H1 (cell line): Measurements from ENCODE around the gene PAAF1. TPM values are rescaled to one million over a fixed set of nuclear protein-coding genes. Genes with fewer than 3 reads are reported as not detected.

Source experiments
- ATF3 ChIP-seq: IDR thresholded peaks from 2 replicates; pipeline ENCODE4 v1.6.1; 2011; ENCODE audit warnings: low read depth, mild to moderate bottlenecking, low read length; ENCODE audit not compliant: insufficient read depth
- BCL11A ChIP-seq, 2 experiments: IDR thresholded peaks; one replicate each; pipeline ENCODE4 v1.6.1; 2011; ENCODE audit warnings: low read depth in 2 of 2, low read length in 2 of 2, mild to moderate bottlenecking in 2 of 2
- CREB1 ChIP-seq: IDR thresholded peaks from 2 replicates; pipeline ENCODE4 v1.6.1; 2012; ENCODE audit warnings: inconsistent platforms
- CTBP2 ChIP-seq: IDR thresholded peaks from 2 replicates; pipeline ENCODE4 v1.7.0; 2011; ENCODE audit warnings: borderline replicate concordance, mild to moderate bottlenecking, moderate library complexity, mixed read lengths, low read length; ENCODE audit not compliant: insufficient read depth, insufficient read length
- E2F6 ChIP-seq: IDR thresholded peaks from 2 replicates; pipeline ENCODE4 v1.6.1; 2012; ENCODE audit warnings: inconsistent platforms
- GABPA ChIP-seq: IDR thresholded peaks from 2 replicates; pipeline ENCODE4 v1.6.1; 2011; ENCODE audit warnings: mild to moderate bottlenecking, low read length, moderate library complexity, borderline replicate concordance; ENCODE audit not compliant: insufficient read depth
- KDM1A ChIP-seq: fragments of 200-600, 300-600 bp; sonication (generic); IDR thresholded peaks from 2 replicates; pipeline ENCODE4 v1.7.1; 2016; ENCODE audit warnings: mild to moderate bottlenecking, low read length, borderline replicate concordance
- NRF1 ChIP-seq: IDR thresholded peaks from 2 replicates; pipeline ENCODE4 v1.6.1; 2011; ENCODE audit warnings: mild to moderate bottlenecking, low read depth, low read length, improper control_type of control experiment
- PHF8 ChIP-seq: fragments of 200-600 bp; sonication (generic); conservative IDR thresholded peaks from 2 replicates; pipeline ENCODE4 v1.7.1; 2012; ENCODE audit warnings: low read depth, mild to moderate bottlenecking, inconsistent platforms, low read length, moderate library complexity
- SIN3A ChIP-seq, 2 experiments: IDR thresholded peaks in 1 of 2; conservative IDR thresholded peaks in 1 of 2; 2 replicates each; pipeline ENCODE4 v1.6.1; 2011 to 2012; ENCODE audit warnings: low read length in 2 of 2, improper control_type of control experiment in 1 of 2, low read depth in 1 of 2, mild to moderate bottlenecking in 1 of 2
- SP1 ChIP-seq: IDR thresholded peaks from 2 replicates; pipeline ENCODE4 v1.6.1; 2011; ENCODE audit warnings: low read depth, low read length
- SP4 ChIP-seq: IDR thresholded peaks from 2 replicates; pipeline ENCODE4 v1.6.1; 2012; ENCODE audit warnings: low read length, inconsistent platforms
- TAF1 ChIP-seq: IDR thresholded peaks from 2 replicates; pipeline ENCODE4 v1.6.1; 2011; ENCODE audit warnings: mild to moderate bottlenecking, low read depth, low read length
- TAF7 ChIP-seq: optimal IDR thresholded peaks from 2 replicates; pipeline ENCODE3; 2011; ENCODE audit warnings: low read depth, mild to moderate bottlenecking, inconsistent platforms, low read length, moderate library complexity, borderline replicate concordance
- TCF12 ChIP-seq: IDR thresholded peaks from 2 replicates; pipeline ENCODE4 v1.6.1; 2011; ENCODE audit warnings: low read depth, mild to moderate bottlenecking, low read length
- TEAD4 ChIP-seq: IDR thresholded peaks from 2 replicates; pipeline ENCODE4 v1.6.1; 2012; ENCODE audit warnings: low read depth, low read length, inconsistent platforms, mixed read lengths
- YY1 ChIP-seq: IDR thresholded peaks from 2 replicates; pipeline ENCODE4 v1.6.1; 2011; ENCODE audit warnings: low read depth, mild to moderate bottlenecking, low read length
- polyA plus RNA-seq, 7 experiments: library from polyadenylated mRNA; depleted of rRNA in 3 of 7; stranded (reverse) in 5 of 7; unstranded in 2 of 7; fragments of >200 nt in 5 of 7; fragments of 200-250 nt in 2 of 7; gene quantifications; 1 replicate in 5 of 7; 2 replicates in 1 of 7; 4 replicates in 1 of 7; pipeline versions ENCODE4 v1.2.1 to v1.2.3, GENCODE V29; 2011 to 2013; ENCODE audit warnings: missing spikeins in 2 of 7, mixed read lengths in 2 of 7
- total RNA-seq: library from RNA; stranded (reverse); fragmentation: NEBNext Ultra II Directional; extraction: Animal tissue kit (Norgen Biotek cat#: 25700); gene quantifications from 2 replicates; pipeline ENCODE4 v1.2.1, GENCODE V29; 2021
- TF ChIP-seq, protein P1 (sequence below): IDR thresholded peaks from 2 replicates; pipeline ENCODE4 v1.6.1; 2011; ENCODE audit warnings: low read length, improper control_type of control experiment
- TF ChIP-seq, protein P2 (sequence below): IDR thresholded peaks from 2 replicates; pipeline ENCODE4 v1.6.1; 2012; ENCODE audit warnings: low read length, inconsistent platforms

PAAF1 gene
- total and polyA plus RNA-seq, 2 of the 8 experiments (the other 6 are each of a cell fraction or from before 2014, with no cell fraction given), result 24.4 to 28.8 TPM

- TF ChIP-seq CTBP2 (no peak), NRF1 (peak; percentile 71), TEAD4 (peak; percentile 81), YY1 (peak; percentile 53; the same call in 1 of the 2 replicates), TAF1 (peak; percentile 95), SIN3A (conservative IDR thresholded peaks at IDR 0.05 in 1 of 2, IDR thresholded peaks at IDR 0.05 in 1 of 2; ENCODE audit: low read depth in 1 of 2, low read length in 2 of 2) (peak; percentile 25 to 84; a peak in 2 of 4 replicates), SP1 (peak; percentile 68; the same call in 1 of the 2 replicates), TAF7 (peak; percentile 26), GABPA (peak; percentile 85), KDM1A (peak; percentile 73; the same call in 1 of the 2 replicates), TCF12 (0 out of 2 replicates have a peak, but pooled peaks have one; percentile 45), PHF8 (peak; percentile 90; the same call in 1 of the 2 replicates), BCL11A (IDR thresholded peaks at IDR 0.05; ENCODE audit: low read depth in 2 of 2, low read length in 2 of 2) (no peak), E2F6 (peak; percentile 92), CREB1 (no peak; the same call in none of the 2 replicates), SP4 (peak; percentile 37), ATF3 (no peak)
- TF ChIP-seq, protein P1, sequence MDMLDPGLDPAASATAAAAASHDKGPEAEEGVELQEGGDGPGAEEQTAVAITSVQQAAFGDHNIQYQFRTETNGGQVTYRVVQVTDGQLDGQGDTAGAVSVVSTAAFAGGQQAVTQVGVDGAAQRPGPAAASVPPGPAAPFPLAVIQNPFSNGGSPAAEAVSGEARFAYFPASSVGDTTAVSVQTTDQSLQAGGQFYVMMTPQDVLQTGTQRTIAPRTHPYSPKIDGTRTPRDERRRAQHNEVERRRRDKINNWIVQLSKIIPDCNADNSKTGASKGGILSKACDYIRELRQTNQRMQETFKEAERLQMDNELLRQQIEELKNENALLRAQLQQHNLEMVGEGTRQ, result 0 out of 2 replicates have a peak, but pooled peaks have one; percentile 14
- TF ChIP-seq, protein P2, sequence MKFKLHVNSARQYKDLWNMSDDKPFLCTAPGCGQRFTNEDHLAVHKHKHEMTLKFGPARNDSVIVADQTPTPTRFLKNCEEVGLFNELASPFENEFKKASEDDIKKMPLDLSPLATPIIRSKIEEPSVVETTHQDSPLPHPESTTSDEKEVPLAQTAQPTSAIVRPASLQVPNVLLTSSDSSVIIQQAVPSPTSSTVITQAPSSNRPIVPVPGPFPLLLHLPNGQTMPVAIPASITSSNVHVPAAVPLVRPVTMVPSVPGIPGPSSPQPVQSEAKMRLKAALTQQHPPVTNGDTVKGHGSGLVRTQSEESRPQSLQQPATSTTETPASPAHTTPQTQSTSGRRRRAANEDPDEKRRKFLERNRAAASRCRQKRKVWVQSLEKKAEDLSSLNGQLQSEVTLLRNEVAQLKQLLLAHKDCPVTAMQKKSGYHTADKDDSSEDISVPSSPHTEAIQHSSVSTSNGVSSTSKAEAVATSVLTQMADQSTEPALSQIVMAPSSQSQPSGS, result peak; percentile 67; the same call in 1 of the 2 replicates
These were observed at the start of gene PAAF1, which contains the start of gene COA4 (continued) for GRCh38 chr11:73876424-73877310.
